Measurements from ENCODE around the gene MRPL17. TPM values are rescaled to one million over a fixed set of nuclear protein-coding genes. Genes with fewer than 3 reads are reported as not detected.

The MRPL17 gene
- total RNA-seq, 1 donor from 2014 or later, result 22.3 TPM

GRCh38 chr11:6682591-6682935 is 577 bp downstream of the MRPL17 start:
- DNase-seq, result no peak

GRCh38 chr11:6681949-6682348 is 1.2 kb downstream of the MRPL17 start:
- no peak for DNase-seq

- no peak for DNase-seq
These were observed 1.6 kb downstream of the MRPL17 start for GRCh38 chr11:6681505-6681904.

GRCh38 chr11:6677018-6677417 is 6.1 kb downstream of the MRPL17 start:
- DNase-seq, result no peak

GRCh38 chr11:6674862-6675261 is 8.3 kb downstream of the MRPL17 start:
- DNase-seq, result no peak

GRCh38 chr11:6674219-6674597 is 8.9 kb downstream of the MRPL17 start:
- DNase-seq, result no peak

- no peak for DNase-seq
These were observed 9.5 kb downstream of the MRPL17 start for GRCh38 chr11:6673523-6674218.

GRCh38 chr11:6671991-6672390 is 11.1 kb downstream of the MRPL17 start:
- DNase-seq, result no peak

GRCh38 chr11:6670202-6670830 is 12.8 kb downstream of the MRPL17 start:
- no peak for DNase-seq

- DNase-seq, result no peak
These were observed 15.3 kb downstream of the MRPL17 start for GRCh38 chr11:6667733-6668374.

- DNase-seq, result no peak
These were observed 16.6 kb downstream of the MRPL17 start for GRCh38 chr11:6666302-6667183.

GRCh38 chr11:6664551-6664950 is 18.6 kb downstream of the MRPL17 start:
- no peak for DNase-seq

GRCh38 chr11:6663794-6664469 is 19.2 kb downstream of the MRPL17 start:
- no peak for DNase-seq

- DNase-seq, result no peak
These were observed 22.4 kb downstream of the MRPL17 start for GRCh38 chr11:6660712-6661111.

- no peak for DNase-seq
These were observed 24.5 kb downstream of the MRPL17 start for GRCh38 chr11:6658647-6659046.

GRCh38 chr11:6657346-6657745 is 25.8 kb downstream of the MRPL17 start:
- no peak for DNase-seq

- no peak for DNase-seq
These were observed 26.2 kb downstream of the MRPL17 start for GRCh38 chr11:6656936-6657335.

- DNase-seq, result no peak
These were observed 26.6 kb downstream of the MRPL17 start for GRCh38 chr11:6656584-6656915.

GRCh38 chr11:6655790-6656583 is 27.2 kb downstream of the MRPL17 start, which contains the start of gene DCHS1:
TSS of gene DCHS1 (minus strand) at chr11:6655809. CDS start at chr11:6641613, 14,196 bp downstream.
- DNase-seq, result no peak

- no peak for DNase-seq
These were observed 27.9 kb downstream of the MRPL17 start for GRCh38 chr11:6655020-6655789.
